Caco-2 (cell line): ENCODE measurements around the gene KRTAP3-1. TPM values are rescaled to one million over a fixed set of nuclear protein-coding genes. Genes with fewer than 3 reads are reported as not detected.

Experiments used
- BruUV-seq: library from RNA; stranded (reverse); fragments of 400-500 nt; replicated peaks from 2 replicates; lab custom pipeline; 2021; lab: Mats Ljungman, UMichigan
- CTCF ChIA-PET: fragments of 300-600 bp; sonication (Branson Sonifier 250); formaldehyde crosslinking; loops from one replicate; lab custom pipeline; 2022; ENCODE audit warnings: antibody characterized with exemption; lab: Charles Lee
- POLR2A ChIA-PET: fragments of 300-600 bp; sonication (Branson Sonifier 250); formaldehyde crosslinking; loops from one replicate; lab custom pipeline; 2022; ENCODE audit warnings: antibody characterized with exemption; lab: Charles Lee
- DNase-seq, 2 experiments: peaks; one replicate each; pipeline versions ENCODE4 v3.0.0 to v3.0.0-alpha.2; 2020 to 2022
- H3K27me3 ChIP-seq: replicated peaks from 2 replicates; pipeline ENCODE4 v1.6.0; 2011; ENCODE audit warnings: low read length; ENCODE audit not compliant: control insufficient read depth, insufficient read depth
- H3K36me3 ChIP-seq: 2 replicates; pipeline ENCODE4 v1.5.1; 2011; ENCODE audit warnings: low read length; ENCODE audit not compliant: control insufficient read depth, insufficient read depth
- H3K4me1 ChIP-seq: fragments of 250-450 bp; sonication (Bioruptor Pico); 2 replicates; pipeline ENCODE4 v1.5.1; 2020; ENCODE audit warnings: mild to moderate bottlenecking
- H3K4me3 ChIP-seq: 2 replicates; pipeline ENCODE4 v1.5.1; 2011; ENCODE audit warnings: low read depth, mild to moderate bottlenecking, control low read depth, low read length
- H3K9me3 ChIP-seq: fragments of 250-450 bp; sonication (Bioruptor Pico); 2 replicates; pipeline ENCODE4 v1.5.1; 2020; ENCODE audit warnings: mild to moderate bottlenecking, moderate library complexity
- H3K27ac Mint-ChIP-seq: one replicate; pipeline ENCODE4 v1.8.0; 2022; ENCODE audit warnings: mixed read lengths; ENCODE audit not compliant: unreplicated experiment
- H3K27me3 Mint-ChIP-seq: one replicate; pipeline ENCODE4 v1.8.0; 2022; ENCODE audit warnings: mixed read lengths; ENCODE audit not compliant: insufficient read depth, unreplicated experiment
- H3K36me3 Mint-ChIP-seq: one replicate; pipeline ENCODE4 v1.8.0; 2022; ENCODE audit warnings: mild to moderate bottlenecking, mixed read lengths; ENCODE audit not compliant: insufficient read depth, unreplicated experiment
- H3K4me1 Mint-ChIP-seq: one replicate; pipeline ENCODE4 v1.8.0; 2022; ENCODE audit warnings: low read depth, mixed read lengths; ENCODE audit not compliant: unreplicated experiment
- H3K4me3 Mint-ChIP-seq: one replicate; pipeline ENCODE4 v1.8.0; 2022; ENCODE audit warnings: mild to moderate bottlenecking, moderate library complexity, mixed read lengths; ENCODE audit not compliant: unreplicated experiment
- H3K9me3 Mint-ChIP-seq: one replicate; pipeline ENCODE4 v1.8.0; 2022; ENCODE audit warnings: mixed read lengths; ENCODE audit not compliant: unreplicated experiment
- CTCF ChIP-seq, 2 experiments: fragments of 200-600 bp in 1 of 2; IDR thresholded peaks; 1 replicate in 1 of 2; 2 replicates in 1 of 2; pipeline versions ENCODE4 v1.5.1 to v1.8.0; 2011 to 2022; ENCODE audit warnings: antibody characterized with exemption in 1 of 2, control low read depth in 1 of 2, inconsistent platforms in 1 of 2, low read depth in 1 of 2, low read length in 1 of 2, mild to moderate bottlenecking in 1 of 2, moderate library complexity in 1 of 2; ENCODE audit not compliant: insufficient read depth in 1 of 2, severe bottlenecking in 1 of 2, unreplicated experiment in 1 of 2
- intact Hi-C: fragments of 100-400 bp; cut with micrococcal nuclease; formaldehyde crosslinking; loops from one replicate; pipeline ENCODE4 v1.10.0; 2022; ENCODE audit not compliant: unreplicated experiment
- total RNA-seq: library from RNA; stranded (reverse); gene quantifications from 2 replicates; pipeline ENCODE4 v1.2.3, GENCODE V29; 2022

The KRTAP3-1 gene
- total RNA-seq, 1 experiment from 2014 or later = 7.4 TPM

GRCh38 chr17:40966848-40967247 lies 42.1 kb downstream of the KRTAP3-1 start, which contains the start of gene KRT39:
Gene KRT39, minus strand, starts transcription at chr17:40966948. Its CDS starts 92 bp downstream, at chr17:40966856.
- no peak for DNase-seq
- Histone ChIP-seq H3K27me3 (no peaks in the 10 kb centered on the region), H3K4me1 (no peaks in the 10 kb centered on the region), H3K36me3 (no peaks in the 10 kb centered on the region), H3K4me3 (no peak within 1 kb of the TSS), H3K9me3 (peaks cover 10% of the 10 kb centered on the region; the same call in 1 of the 2 replicates)
- TF ChIP-seq CTCF (IDR thresholded peaks at IDR 0.05; ENCODE audit: insufficient read depth in 1 of 2, low read depth in 1 of 2, low read length in 1 of 2, severe bottlenecking in 1 of 2, unreplicated experiment in 1 of 2) = no peak
- Mint-ChIP-seq H3K27me3 (no peaks in the 10 kb centered on the region), H3K27ac (no peak within 1 kb of the TSS), H3K9me3 (peaks cover 20% of the 10 kb centered on the region), H3K4me3 (no peak within 1 kb of the TSS), H3K4me1 (no peaks in the 10 kb centered on the region), H3K36me3 (no peaks in the 10 kb centered on the region)
- BruUV-seq = no TSS peak
- ChIA-PET CTCF (no interaction called here), POLR2A (no interaction called here)
- intact Hi-C loops = no loop called here

- DNase-seq = no peak
- Mint-ChIP-seq H3K4me3 (no peak overlapping the region), H3K27ac (no peak overlapping the region), H3K36me3 (peaks cover 2% of the 10 kb centered on the region), H3K27me3 (no peaks in the 10 kb centered on the region), H3K9me3 (peaks cover 31% of the 10 kb centered on the region), H3K4me1 (peaks cover 9% of the 10 kb centered on the region)
- H3K9me3 ChIP-seq = peaks cover 10% of the 10 kb centered on the region; the same call in 1 of the 2 replicates
- intact Hi-C loops = no loop called here
- H3K27me3 ChIP-seq = no peaks in the 10 kb centered on the region
- BruUV-seq = no TSS peak
- H3K4me1 ChIP-seq = peaks cover 20% of the 10 kb centered on the region
- peak; percentile 27 to 46 for TF ChIP-seq CTCF (IDR thresholded peaks at IDR 0.05; ENCODE audit: insufficient read depth in 1 of 2, low read depth in 1 of 2, low read length in 1 of 2, severe bottlenecking in 1 of 2, unreplicated experiment in 1 of 2)
- no peaks in the 10 kb centered on the region for H3K36me3 ChIP-seq
- POLR2A ChIA-PET = no interaction called here
- CTCF ChIA-PET = no interaction called here
- no peak overlapping the region for H3K4me3 ChIP-seq
Measured at GRCh38 chr17:40963838-40964237, 45.1 kb downstream of the KRTAP3-1 start.

- intact Hi-C loops = no loop called here
- Histone ChIP-seq H3K4me1 (peaks cover 37% of the 10 kb centered on the region), H3K36me3 (no peaks in the 10 kb centered on the region), H3K27me3 (no peaks in the 10 kb centered on the region), H3K9me3 (peaks cover 10% of the 10 kb centered on the region; the same call in 1 of the 2 replicates), H3K4me3 (no peak overlapping the region)
- POLR2A ChIA-PET = no interaction called here
- Mint-ChIP-seq H3K4me3 (no peak overlapping the region), H3K36me3 (peaks cover 13% of the 10 kb centered on the region), H3K27me3 (no peaks in the 10 kb centered on the region), H3K27ac (no peak overlapping the region), H3K9me3 (peaks cover 31% of the 10 kb centered on the region), H3K4me1 (peaks cover 27% of the 10 kb centered on the region)
- CTCF ChIA-PET = interaction anchor here (0.5 to 0.9 kb wide), 2 partner anchors 10 to 55 kb away, joined by 3 read pairs; no protein-coding TSS in a partner anchor
- BruUV-seq = no TSS peak
- DNase-seq = no peak
- no peak for TF ChIP-seq CTCF (IDR thresholded peaks at IDR 0.05; ENCODE audit: insufficient read depth in 1 of 2, low read depth in 1 of 2, low read length in 1 of 2, severe bottlenecking in 1 of 2, unreplicated experiment in 1 of 2)
Measured at GRCh38 chr17:40962059-40962561, 46.8 kb downstream of the KRTAP3-1 start.
